HCT116 (cell line): ENCODE measurements around the gene TYMS. TPM values are rescaled to one million over a fixed set of nuclear protein-coding genes. Genes with fewer than 3 reads are reported as not detected.
A peak's percentile ranks its signal among the peaks of the same experiment; 100 is the strongest.

Experiments
- ATAC-seq: fragments of 200-7000 bp; cut with Tn5 transposase; 2 replicates; pipeline ENCODE4 v1.9.1; 2020; ENCODE audit warnings: mild to moderate bottlenecking, moderate library complexity
- BruUV-seq: library from RNA; stranded (reverse); fragments of 400-500 nt; replicated peaks from 2 replicates; lab custom pipeline; 2021; lab: Mats Ljungman, UMichigan
- CTCF ChIA-PET: fragments of 300-600 bp; sonication (Branson Sonifier 250); formaldehyde crosslinking; loops from one replicate; lab custom pipeline; 2021; ENCODE audit warnings: antibody characterized with exemption; lab: Charles Lee
- POLR2A ChIA-PET: fragments of 300-600, 350-600 bp; sonication (Branson Sonifier 250); formaldehyde crosslinking; loops from one replicate; lab custom pipeline; 2021; ENCODE audit warnings: antibody characterized with exemption; lab: Charles Lee
- RAD21 ChIA-PET, 2 experiments: fragments of 300-600 bp; sonication (Branson Sonifier 250); formaldehyde crosslinking; loops; one replicate each; lab custom pipeline; 2023; ENCODE audit warnings: low total read pairs in 2 of 2; ENCODE audit not compliant: uncharacterized antibody in 2 of 2, unreplicated experiment in 2 of 2, low non-redundant PET in 1 of 2; lab: Charles Lee
- DNase-seq: peaks from one replicate; pipeline ENCODE4 v3.0.0-alpha.2; 2010; ENCODE audit warnings: low read depth, low spot score
- H2AFZ ChIP-seq: fragments of 200-600 bp; shearing (Covaris generic), sonication (generic); 2 replicates; pipeline ENCODE4 v1.6.1; 2017; ENCODE audit warnings: low read depth, mixed run types, mixed read lengths, antibody characterized with exemption, low read length; ENCODE audit not compliant: poor library complexity, severe bottlenecking
- H3K27ac ChIP-seq: 2 replicates; pipeline ENCODE4 v1.5.1; 2012; ENCODE audit warnings: low read depth, low read length
- H3K27me3 ChIP-seq: fragments of 200-600 bp; sonication (generic); 2 replicates; pipeline ENCODE4 v1.6.1; 2016; ENCODE audit warnings: mixed run types, low read length, mixed read lengths; ENCODE audit not compliant: insufficient read depth
- H3K36me3 ChIP-seq, 2 experiments: fragments of 200-500 bp in 1 of 2; fragments of 200-600 bp in 1 of 2; sonication (Bioruptor generic) in 1 of 2; sonication (generic) in 1 of 2; 2 replicates each; pipeline versions ENCODE4 v1.5.1 to v1.6.1; 2014 to 2016; ENCODE audit warnings: low read length in 2 of 2, inconsistent platforms in 1 of 2, mixed read lengths in 1 of 2, mixed run types in 1 of 2; ENCODE audit not compliant: insufficient read depth in 2 of 2, control insufficient read depth in 1 of 2
- H3K4me1 ChIP-seq, 2 experiments: fragments of 200-600 bp in 1 of 2; sonication (generic) in 1 of 2; 2 replicates each; pipeline versions ENCODE4 v1.5.1 to v1.6.1; 2012 to 2017; ENCODE audit warnings: low read length in 2 of 2, inconsistent platforms in 1 of 2, mild to moderate bottlenecking in 1 of 2, mixed read lengths in 1 of 2, mixed run types in 1 of 2, moderate library complexity in 1 of 2; ENCODE audit not compliant: insufficient read depth in 2 of 2, control insufficient read depth in 1 of 2
- H3K4me2 ChIP-seq: fragments of 200-600 bp; sonication (generic); 2 replicates; pipeline ENCODE4 v1.6.1; 2017; ENCODE audit warnings: mixed run types, low read length, mixed read lengths
- H3K4me3 ChIP-seq, 2 experiments: fragments of 200-600 bp in 1 of 2; sonication (generic) in 1 of 2; replicated peaks in 1 of 2; 2 replicates each; pipeline ENCODE4 v1.5.1; 2011 to 2016; ENCODE audit warnings: low read length in 2 of 2, control low read depth in 1 of 2, low read depth in 1 of 2, mild to moderate bottlenecking in 1 of 2, mixed read lengths in 1 of 2, mixed run types in 1 of 2
- H3K79me2 ChIP-seq: fragments of 200-600 bp; sonication (generic); 2 replicates; pipeline ENCODE4 v1.6.1; 2017; ENCODE audit warnings: mild to moderate bottlenecking, mixed run types, low read length, moderate library complexity, mixed read lengths; ENCODE audit not compliant: insufficient read depth
- H3K9ac ChIP-seq: fragments of 200-600 bp; sonication (generic); 2 replicates; pipeline ENCODE4 v1.6.1; 2016; ENCODE audit warnings: low read length, mixed read lengths
- H3K9me2 ChIP-seq: fragments of 200-600 bp; sonication (generic), shearing (Covaris generic); 2 replicates; pipeline ENCODE4 v1.6.1; 2017; ENCODE audit warnings: mixed run types, mild to moderate bottlenecking, moderate library complexity; ENCODE audit not compliant: insufficient read depth
- H3K9me3 ChIP-seq, 2 experiments: fragments of 200-500 bp in 1 of 2; fragments of 200-600 bp in 1 of 2; sonication (Bioruptor generic) in 1 of 2; sonication (generic) in 1 of 2; 2 replicates each; pipeline ENCODE4 v1.6.1; 2014 to 2017; ENCODE audit warnings: low read length in 2 of 2, mixed read lengths in 2 of 2, inconsistent platforms in 1 of 2, low read depth in 1 of 2, mild to moderate bottlenecking in 1 of 2, mixed run types in 1 of 2, moderate library complexity in 1 of 2; ENCODE audit not compliant: control insufficient read depth in 1 of 2, insufficient read depth in 1 of 2
- H4K20me1 ChIP-seq: fragments of 200-600 bp; sonication (generic), shearing (Covaris generic); 2 replicates; pipeline ENCODE4 v1.6.1; 2017; ENCODE audit warnings: mixed run types, mild to moderate bottlenecking, moderate library complexity; ENCODE audit not compliant: insufficient read depth
- ATF3 ChIP-seq: IDR thresholded peaks from 2 replicates; pipeline ENCODE4 v1.6.1; 2012
- CTCF ChIP-seq, 3 experiments: fragments of 200-600 bp in 1 of 3; sonication (generic) in 1 of 3; IDR thresholded peaks in 2 of 3; conservative IDR thresholded peaks in 1 of 3; 2 replicates each; pipeline ENCODE4 v1.5.1; 2012 to 2017; ENCODE audit warnings: low read depth in 2 of 3, low read length in 2 of 3, antibody characterized with exemption in 1 of 3, borderline replicate concordance in 1 of 3, control low read depth in 1 of 3, mild to moderate bottlenecking in 1 of 3, mixed read lengths in 1 of 3, mixed run types in 1 of 3, moderate library complexity in 1 of 3; ENCODE audit not compliant: insufficient read depth in 1 of 3
- EGR1 ChIP-seq: IDR thresholded peaks from 2 replicates; pipeline ENCODE4 v1.6.1; 2012; ENCODE audit warnings: low read depth
- ELF1 ChIP-seq: IDR thresholded peaks from 2 replicates; pipeline ENCODE4 v1.6.1; 2012; ENCODE audit warnings: low read depth, borderline replicate concordance
- EZH2 ChIP-seq: fragments of 200-600 bp; sonication (generic); IDR thresholded peaks from 2 replicates; pipeline ENCODE4 v1.6.1; 2017; ENCODE audit warnings: antibody characterized with exemption, mixed run types
- FOSL1 ChIP-seq: IDR thresholded peaks from 2 replicates; pipeline ENCODE4 v1.6.1; 2012; ENCODE audit warnings: low read depth
- POLR2A ChIP-seq: IDR thresholded peaks from 2 replicates; pipeline ENCODE4 v1.7.0; 2011; ENCODE audit warnings: borderline replicate concordance; ENCODE audit not compliant: insufficient read depth, insufficient read length; ENCODE audit errors: extremely low read depth
- POLR2AphosphoS5 ChIP-seq: IDR thresholded peaks from 2 replicates; pipeline ENCODE4 v1.6.1; 2011; ENCODE audit warnings: mild to moderate bottlenecking, low read depth, low read length, moderate library complexity
- REST ChIP-seq: IDR thresholded peaks from 2 replicates; pipeline ENCODE4 v1.6.1; 2012; ENCODE audit warnings: low read depth
- SIN3A ChIP-seq: IDR thresholded peaks from 2 replicates; pipeline ENCODE4 v1.6.1; 2012; ENCODE audit warnings: low read depth
- SP1 ChIP-seq: IDR thresholded peaks from 2 replicates; pipeline ENCODE4 v1.6.1; 2012; ENCODE audit warnings: low read depth
- SRF ChIP-seq: IDR thresholded peaks from 2 replicates; pipeline ENCODE4 v1.6.1; 2012; ENCODE audit warnings: low read depth
- TCF7L2 ChIP-seq: IDR thresholded peaks from 2 replicates; pipeline ENCODE4 v1.7.0; 2011; ENCODE audit warnings: borderline replicate concordance, inconsistent platforms; ENCODE audit not compliant: insufficient read depth, insufficient read length; ENCODE audit errors: extremely low read depth
- YY1 ChIP-seq: IDR thresholded peaks from 2 replicates; pipeline ENCODE4 v1.6.1; 2011; ENCODE audit warnings: low read length, low read depth, moderate library complexity, mild to moderate bottlenecking; ENCODE audit not compliant: insufficient replicate concordance; ENCODE audit errors: extremely low read depth
- ZFX ChIP-seq: fragments of 450-650 bp; IDR thresholded peaks from 2 replicates; pipeline ENCODE4 v1.6.1; 2017
- intact Hi-C: fragments of 100-400 bp; cut with micrococcal nuclease; formaldehyde crosslinking; loops from 2 replicates; pipeline ENCODE4 v1.10.0; 2022
- total RNA-seq: library from RNA; stranded (reverse); gene quantifications from one replicate; pipeline ENCODE4 v1.2.1, GENCODE V29; 2021; ENCODE audit not compliant: unreplicated experiment

Gene TYMS
- total RNA-seq, 1 experiment from 2014 or later: 245 TPM

DNA sequence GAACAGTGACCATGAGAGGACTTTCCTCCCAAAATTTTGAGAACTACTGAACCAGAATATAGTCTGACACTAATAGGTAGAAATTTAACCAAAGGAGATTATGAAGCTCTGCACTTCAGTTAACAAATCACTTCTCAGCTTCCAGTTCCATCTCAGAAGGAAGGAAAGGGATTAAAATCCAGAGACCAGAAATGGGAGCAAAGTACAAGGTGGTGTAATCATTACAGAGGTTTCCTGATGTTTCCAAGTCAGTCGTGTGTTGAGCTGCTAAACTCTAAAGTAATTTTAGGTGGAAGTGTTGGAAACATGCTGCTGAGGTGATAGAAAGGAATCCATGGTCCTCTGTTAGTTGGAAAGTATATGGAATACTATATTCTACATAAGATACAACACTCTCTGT lies 10.8 kb downstream of the TYMS start:
- Histone ChIP-seq H3K9ac (no peak overlapping the region), H3K27me3 (no peaks in the 10 kb centered on the region), H2AFZ (no peak overlapping the region), H3K27ac (no peak overlapping the region), H3K9me3 (no peaks in the 10 kb centered on the region), H3K79me2 (peaks cover 48% of the 10 kb centered on the region)
- POLR2A ChIA-PET: interaction anchor here (1.0 kb wide), 1 partner anchor 10 kb away, joined by 3 read pairs; no protein-coding TSS in a partner anchor
- BruUV-seq: TSS peak; percentile 0
- no peak for DNase-seq
- ATAC-seq: no peak
- RAD21 ChIA-PET: no interaction called here
- intact Hi-C loops: no loop called here
- TF ChIP-seq TCF7L2 (no peak), ZFX (no peak), SRF (no peak), YY1 (no peak), POLR2A (no peak)
- TF ChIP-seq, all 23 proteins: peak for 0
- peaks cover 43 to 59% of the 10 kb centered on the region in 2 experiments for H3K36me3 ChIP-seq
- H3K4me1 ChIP-seq: no peaks in the 10 kb centered on the region
- no peaks in the 10 kb centered on the region for H3K9me2 ChIP-seq
- CTCF ChIA-PET: no interaction called here
- peaks cover 18% of the 10 kb centered on the region; the same call in 1 of the 2 replicates for H4K20me1 ChIP-seq
- H3K4me3 ChIP-seq: no peak overlapping the region
- H3K4me2 ChIP-seq: no peak overlapping the region

DNA sequence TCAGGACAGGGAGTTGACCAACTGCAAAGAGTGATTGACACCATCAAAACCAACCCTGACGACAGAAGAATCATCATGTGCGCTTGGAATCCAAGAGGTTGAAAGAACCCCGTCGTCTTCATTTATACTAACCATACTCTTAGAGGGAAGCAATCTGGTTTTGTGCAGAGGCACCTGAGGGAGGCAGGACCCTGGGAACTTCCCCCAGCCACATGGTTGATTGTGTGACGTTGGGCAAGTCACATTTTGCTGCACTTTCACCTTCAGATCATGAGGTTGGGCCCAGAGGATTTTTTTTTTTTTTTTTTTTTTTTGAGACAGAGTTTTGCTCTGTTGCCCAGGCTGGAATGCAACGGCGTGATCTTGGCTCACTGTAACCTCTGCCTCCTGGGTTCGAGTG lies 11.6 kb downstream of the TYMS start:
- intact Hi-C loops: no loop called here
- Histone ChIP-seq H3K27me3 (no peaks in the 10 kb centered on the region), H3K79me2 (peaks cover 48% of the 10 kb centered on the region), H3K4me3 (no peak overlapping the region), H3K9me2 (no peaks in the 10 kb centered on the region), H3K4me2 (no peak overlapping the region), H3K4me1 (no peaks in the 10 kb centered on the region), H3K9ac (no peak overlapping the region), H4K20me1 (peaks cover 18% of the 10 kb centered on the region; the same call in 1 of the 2 replicates), H3K36me3 (peaks cover 51 to 65% of the 10 kb centered on the region in 2 experiments), H3K9me3 (no peaks in the 10 kb centered on the region), H3K27ac (no peak overlapping the region), H2AFZ (no peak overlapping the region)
- ChIA-PET POLR2A (no interaction called here), CTCF (no interaction called here), RAD21 (no interaction called here)
- DNase-seq (no peak), ATAC-seq (no peak)
- no TSS peak for BruUV-seq
- TF ChIP-seq ZFX (no peak), REST (no peak), FOSL1 (no peak), EGR1 (no peak), POLR2AphosphoS5 (no peak), EZH2 (no peak), ELF1 (no peak), SRF (no peak), SP1 (no peak), ATF3 (no peak), POLR2A (no peak), CTCF (IDR thresholded peaks at IDR 0.05 in 2 of 3, conservative IDR thresholded peaks at IDR 0.05 in 1 of 3; ENCODE audit: borderline replicate concordance in 1 of 3, insufficient read depth in 1 of 3, low read depth in 2 of 3, low read length in 2 of 3) (no peak), YY1 (no peak), SIN3A (no peak)
